NCI-H345 treated with DMSO at 0.1 percent for 48 hours (cell line): Measurements from ENCODE around the gene NUP43.
"Not testable (repeated sequence)": the region's sequence is repeated elsewhere in the genome, so short reads cannot be mapped to it uniquely, and the experiment has no call there.

Experiments
- DNase-seq: peaks from one replicate; lab custom pipeline; 2025; ENCODE audit not compliant: unreplicated experiment; lab: John Stamatoyannopoulos, UW

The NUP43 gene

GRCh38 chr6:149746147-149746946 lies at the start of gene NUP43:
Gene NUP43, minus strand, starts transcription at chr6:149746529. Its CDS starts 34 bp downstream, at chr6:149746495.
- DNase-seq = peak; percentile 87

- no peak for DNase-seq
Observed at GRCh38 chr6:149783551-149783950, 37.2 kb upstream of the NUP43 start.

GRCh38 chr6:149782337-149782736 lies 36.0 kb upstream of the NUP43 start:
- no peak for DNase-seq

- DNase-seq = no peak
Observed at GRCh38 chr6:149781715-149782114, 35.4 kb upstream of the NUP43 start.

- no peak for DNase-seq
Observed at GRCh38 chr6:149779644-149779963, 33.3 kb upstream of the NUP43 start.

- no peak for DNase-seq
Observed at GRCh38 chr6:149777624-149778023, 31.3 kb upstream of the NUP43 start.

GRCh38 chr6:149771925-149772324 lies 25.6 kb upstream of the NUP43 start:
- DNase-seq = no peak

- no peak for DNase-seq
Observed at GRCh38 chr6:149771185-149771584, 24.9 kb upstream of the NUP43 start.

GRCh38 chr6:149769676-149770075 lies 23.3 kb upstream of the NUP43 start:
- DNase-seq = no peak

GRCh38 chr6:149766156-149766769 lies 19.9 kb upstream of the NUP43 start:
- DNase-seq = no peak

- DNase-seq = no peak
Observed at GRCh38 chr6:149763866-149764265, 17.5 kb upstream of the NUP43 start.

- no peak for DNase-seq
Observed at GRCh38 chr6:149761438-149761837, 15.1 kb upstream of the NUP43 start.

GRCh38 chr6:149756261-149756636 lies 9.9 kb upstream of the NUP43 start:
- DNase-seq = no peak

GRCh38 chr6:149755300-149756260 lies 9.3 kb upstream of the NUP43 start:
- no peak for DNase-seq

- no peak for DNase-seq
Observed at GRCh38 chr6:149754548-149754947, 8.2 kb upstream of the NUP43 start.

GRCh38 chr6:149753374-149753637 lies 7.0 kb upstream of the NUP43 start:
- not testable (repeated sequence) for DNase-seq

- no peak for DNase-seq
Observed at GRCh38 chr6:149752600-149753373, 6.5 kb upstream of the NUP43 start.

- DNase-seq = not testable (repeated sequence)
Observed at GRCh38 chr6:149751920-149752319, 5.6 kb upstream of the NUP43 start.

GRCh38 chr6:149751239-149751638 lies 4.9 kb upstream of the NUP43 start:
- no peak for DNase-seq

GRCh38 chr6:149750136-149750609 lies 3.8 kb upstream of the NUP43 start:
- peak; percentile 41 for DNase-seq

- DNase-seq = peak; percentile 75
Observed at GRCh38 chr6:149749594-149750135, 3.3 kb upstream of the NUP43 start, which contains the start of gene PCMT1. Gene PCMT1, plus strand, starts transcription at chr6:149749741. Its CDS starts 161 bp downstream, at chr6:149749902.
